Measurements from ENCODE around the gene DDX27.
"Not testable (repeated sequence)": the region's sequence is repeated elsewhere in the genome, so short reads cannot be mapped to it uniquely, and the experiment has no call there.

DDX27 gene

DNA sequence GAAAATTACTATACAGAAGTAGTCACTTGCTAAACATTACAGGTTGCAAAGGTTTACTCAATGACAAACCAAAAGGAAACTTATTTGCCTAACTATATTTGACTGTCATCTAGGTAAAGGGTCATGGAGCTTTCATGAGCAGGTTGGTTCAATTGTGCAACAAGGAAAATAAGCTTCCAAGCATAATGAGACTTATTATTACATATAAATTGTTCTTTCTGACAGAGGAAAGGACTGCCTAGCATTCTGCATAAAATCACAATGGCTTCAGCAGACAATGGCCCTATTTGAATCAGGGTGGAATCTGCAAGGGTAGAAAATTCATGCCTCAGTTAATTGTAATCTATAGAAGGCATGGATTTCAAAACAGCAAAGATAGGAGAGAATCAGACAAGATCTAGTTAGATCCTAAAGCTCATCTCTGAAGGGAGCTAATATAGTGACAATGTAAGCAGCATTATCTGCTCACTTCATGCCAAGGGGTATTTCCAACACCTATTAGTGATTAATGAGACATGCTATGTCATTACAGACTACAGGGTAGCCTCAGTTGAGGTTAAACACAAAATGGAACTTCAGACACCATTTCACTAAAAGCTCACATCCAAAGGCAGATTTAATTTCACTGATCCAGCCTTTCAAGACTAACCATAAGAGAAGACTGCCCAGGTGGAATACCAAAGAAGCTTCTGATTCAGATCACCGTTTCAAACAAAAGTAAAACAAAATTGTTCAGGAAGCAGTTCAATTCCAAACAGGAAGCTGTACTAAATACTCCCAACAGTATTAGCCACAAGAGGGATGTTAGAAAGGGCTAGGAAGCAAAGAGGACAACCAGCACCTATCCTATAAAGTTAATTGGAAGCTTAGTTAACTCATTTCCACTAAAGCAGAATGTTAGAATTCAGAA lies 39.6 kb upstream of the DDX27 start:
- ChIA-PET CTCF (interaction anchor here (0.9 to 6.1 kb wide), 8 partner anchors 9 to 67 kb away, joined by 3 to 41 read pairs (median 4); no protein-coding TSS in a partner anchor), POLR2A (interaction anchor here (0.8 to 1.0 kb wide), 2 partner anchors 39 to 62 kb away, joined by 4 to 5 read pairs; no protein-coding TSS in a partner anchor)
- TF ChIP-seq, protein P1, sequence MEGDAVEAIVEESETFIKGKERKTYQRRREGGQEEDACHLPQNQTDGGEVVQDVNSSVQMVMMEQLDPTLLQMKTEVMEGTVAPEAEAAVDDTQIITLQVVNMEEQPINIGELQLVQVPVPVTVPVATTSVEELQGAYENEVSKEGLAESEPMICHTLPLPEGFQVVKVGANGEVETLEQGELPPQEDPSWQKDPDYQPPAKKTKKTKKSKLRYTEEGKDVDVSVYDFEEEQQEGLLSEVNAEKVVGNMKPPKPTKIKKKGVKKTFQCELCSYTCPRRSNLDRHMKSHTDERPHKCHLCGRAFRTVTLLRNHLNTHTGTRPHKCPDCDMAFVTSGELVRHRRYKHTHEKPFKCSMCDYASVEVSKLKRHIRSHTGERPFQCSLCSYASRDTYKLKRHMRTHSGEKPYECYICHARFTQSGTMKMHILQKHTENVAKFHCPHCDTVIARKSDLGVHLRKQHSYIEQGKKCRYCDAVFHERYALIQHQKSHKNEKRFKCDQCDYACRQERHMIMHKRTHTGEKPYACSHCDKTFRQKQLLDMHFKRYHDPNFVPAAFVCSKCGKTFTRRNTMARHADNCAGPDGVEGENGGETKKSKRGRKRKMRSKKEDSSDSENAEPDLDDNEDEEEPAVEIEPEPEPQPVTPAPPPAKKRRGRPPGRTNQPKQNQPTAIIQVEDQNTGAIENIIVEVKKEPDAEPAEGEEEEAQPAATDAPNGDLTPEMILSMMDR (IDR thresholded peaks at IDR 0.05; ENCODE audit: control extremely low read depth, extremely low read depth, low read depth, missing control alignments), result no peak
- DNase-seq (ENCODE audit: extremely low spot score), result peak; percentile 42

DNA sequence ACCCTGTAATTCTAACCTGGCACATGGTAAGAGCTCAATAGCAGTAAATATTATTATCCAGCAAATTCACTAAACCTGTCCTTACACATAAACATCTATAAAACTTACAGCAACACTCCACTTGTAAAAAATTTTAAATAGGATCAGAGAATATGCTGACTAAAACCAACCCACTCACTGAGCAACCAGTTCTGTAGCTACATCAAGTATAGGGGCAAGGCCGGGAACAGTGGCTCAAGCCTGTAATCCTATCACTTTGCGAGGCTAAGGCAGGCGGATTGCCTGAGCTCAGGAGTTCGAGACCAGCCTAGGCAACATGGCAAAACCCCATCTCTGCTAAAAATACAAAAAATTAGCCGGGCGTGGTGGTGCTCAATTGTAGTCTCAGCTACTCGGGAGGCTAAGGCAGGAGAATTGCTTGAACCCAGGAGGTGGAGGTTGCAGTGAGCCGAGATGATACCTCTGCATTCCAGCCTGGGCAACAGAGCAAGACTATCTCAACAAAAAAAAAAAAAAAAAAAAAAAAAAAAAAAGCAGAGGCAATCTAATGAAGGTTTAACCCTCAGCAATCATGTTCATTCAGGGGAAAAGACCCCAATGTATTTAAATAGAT lies 37.8 kb upstream of the DDX27 start:
- ChIA-PET CTCF (interaction anchor here (1.2 to 6.1 kb wide), 7 partner anchors 8 to 48 kb away, joined by 3 to 41 read pairs (median 5); no protein-coding TSS in a partner anchor), POLR2A (no interaction called here)
- TF ChIP-seq, protein P1 (IDR thresholded peaks at IDR 0.05; ENCODE audit: control extremely low read depth, extremely low read depth, low read depth, missing control alignments), result no peak
- DNase-seq (ENCODE audit: extremely low spot score), result no peak

DNA sequence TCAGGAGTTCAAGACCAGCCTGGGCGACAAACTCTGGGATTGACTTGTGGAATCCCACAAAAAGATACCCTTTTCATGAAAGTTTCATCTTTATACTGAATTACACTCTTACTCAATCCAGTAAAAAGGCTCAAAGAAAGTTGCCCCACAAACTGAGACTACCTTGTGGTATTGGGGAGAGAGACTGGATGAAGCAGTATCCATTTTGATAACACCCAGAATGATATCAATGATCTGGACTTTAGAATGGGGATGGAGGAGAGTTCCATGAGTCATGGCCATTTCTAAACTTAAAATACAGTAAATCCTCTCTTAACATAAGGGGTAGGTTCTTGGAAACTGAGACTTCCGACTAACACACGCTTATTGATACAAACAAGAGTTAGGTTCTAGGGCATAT lies 35.8 kb upstream of the DDX27 start:
- POLR2A ChIA-PET, result no interaction called here

DNA sequence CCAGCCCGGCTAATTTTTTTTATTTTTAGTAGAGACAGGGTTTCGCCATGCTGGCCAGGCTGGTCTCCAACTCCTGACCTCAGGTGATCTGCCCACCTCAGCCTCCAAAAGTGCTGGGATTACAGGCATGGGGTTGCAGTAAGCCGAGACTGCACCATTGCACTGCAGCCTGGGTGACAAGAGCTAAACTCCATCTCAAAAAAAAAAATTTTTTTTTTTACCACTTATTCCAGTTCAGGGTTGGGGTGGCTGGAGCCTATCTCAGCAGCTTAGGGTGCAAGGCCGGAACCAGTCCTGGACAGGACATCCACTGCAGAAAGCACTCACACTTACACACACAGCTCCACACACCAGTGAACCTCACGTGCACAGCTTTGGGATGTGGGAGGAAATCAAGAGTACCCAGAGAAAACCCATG lies 35.1 kb upstream of the DDX27 start:
- POLR2A ChIA-PET, result not testable (repeated sequence)

More for the DNA sequence above, 35.8 kb upstream of the DDX27 start:
- no peak for DNase-seq (ENCODE audit: extremely low spot score)
- CTCF ChIA-PET, result interaction anchor here (1.2 to 6.1 kb wide), 6 partner anchors 10 to 51 kb away, joined by 3 to 41 read pairs (median 6); no protein-coding TSS in a partner anchor
- TF ChIP-seq, protein P1 (IDR thresholded peaks at IDR 0.05; ENCODE audit: control extremely low read depth, extremely low read depth, low read depth, missing control alignments), result no peak

DNA sequence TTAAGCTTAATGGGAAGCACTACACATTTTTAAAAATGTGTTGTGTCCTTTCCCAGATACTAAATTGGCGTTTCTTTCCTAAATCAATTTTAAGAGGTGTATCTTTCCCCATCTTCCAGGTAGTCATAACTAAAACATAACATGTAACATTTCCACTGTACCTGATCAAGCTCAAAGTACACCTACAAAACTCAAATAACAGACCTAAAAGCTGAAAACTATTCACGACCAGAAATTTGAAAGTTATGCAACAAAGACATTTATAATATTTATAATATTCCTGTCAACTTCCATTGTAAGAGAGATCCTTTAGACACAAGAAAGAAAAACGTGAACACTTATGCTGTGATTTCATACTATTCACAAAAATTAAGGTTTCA lies 34.5 kb upstream of the DDX27 start:
- ChIA-PET POLR2A (no interaction called here), CTCF (interaction anchor here (1.2 to 2.1 kb wide), 3 partner anchors 12 to 52 kb away, joined by 4 to 7 read pairs (median 4); no protein-coding TSS in a partner anchor)
- DNase-seq (ENCODE audit: extremely low spot score), result no peak
- TF ChIP-seq, protein P1 (IDR thresholded peaks at IDR 0.05; ENCODE audit: control extremely low read depth, extremely low read depth, low read depth, missing control alignments), result no peak

More for the DNA sequence above, 35.1 kb upstream of the DDX27 start:
- DNase-seq (ENCODE audit: extremely low spot score), result not testable (repeated sequence)
- CTCF ChIA-PET, result interaction anchor here (1.2 to 2.1 kb wide), 3 partner anchors 11 to 51 kb away, joined by 4 to 7 read pairs (median 4); no protein-coding TSS in a partner anchor

DNA sequence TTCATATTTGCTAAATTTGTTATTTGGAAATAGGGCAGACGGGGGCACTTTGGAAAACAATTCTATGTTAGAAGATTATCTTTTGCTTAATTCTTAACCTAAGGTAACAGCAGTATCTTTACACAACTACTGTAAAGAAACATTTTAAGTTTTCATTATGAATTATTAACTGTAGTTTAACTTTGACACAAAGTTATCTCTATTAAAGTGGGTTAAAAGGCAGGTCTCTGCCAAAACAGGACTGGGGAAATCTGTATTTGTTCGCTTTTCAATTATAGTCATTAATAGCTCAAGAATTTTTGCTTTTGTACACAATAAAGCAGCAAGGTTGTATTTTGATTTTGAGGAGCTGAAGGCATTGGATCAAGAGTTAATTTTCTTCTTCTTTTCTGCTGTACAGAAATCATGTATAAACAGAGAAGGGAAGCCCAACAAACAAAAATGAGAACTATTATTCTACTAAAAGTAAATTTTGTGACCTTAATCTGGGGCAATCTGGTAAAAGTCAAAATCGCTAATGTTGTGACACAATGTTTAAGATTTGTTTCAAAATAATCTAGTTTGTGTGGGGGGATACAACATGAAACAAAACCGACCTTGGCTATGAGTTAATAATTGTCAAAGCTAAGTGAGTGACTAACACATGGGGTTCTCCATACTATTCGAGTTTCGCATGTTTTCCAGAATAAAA lies 34.0 kb upstream of the DDX27 start:
- DNase-seq (ENCODE audit: extremely low spot score), result no peak
- TF ChIP-seq, protein P1 (IDR thresholded peaks at IDR 0.05; ENCODE audit: control extremely low read depth, extremely low read depth, low read depth, missing control alignments), result no peak
- POLR2A ChIA-PET, result no interaction called here
- CTCF ChIA-PET, result interaction anchor here (2.0 to 2.1 kb wide), 2 partner anchors 12 to 32 kb away, joined by 4 to 7 read pairs; no protein-coding TSS in a partner anchor

Measured in GM10248 (cell line).